NOMO-1 (cell line): ENCODE results near the gene PKDCC.

Experiments
- DNase-seq, 2 experiments: peaks; one replicate each; lab custom pipeline; 2025; ENCODE audit not compliant: unreplicated experiment in 2 of 2; lab: John Stamatoyannopoulos, UW

The PKDCC gene, protein sequence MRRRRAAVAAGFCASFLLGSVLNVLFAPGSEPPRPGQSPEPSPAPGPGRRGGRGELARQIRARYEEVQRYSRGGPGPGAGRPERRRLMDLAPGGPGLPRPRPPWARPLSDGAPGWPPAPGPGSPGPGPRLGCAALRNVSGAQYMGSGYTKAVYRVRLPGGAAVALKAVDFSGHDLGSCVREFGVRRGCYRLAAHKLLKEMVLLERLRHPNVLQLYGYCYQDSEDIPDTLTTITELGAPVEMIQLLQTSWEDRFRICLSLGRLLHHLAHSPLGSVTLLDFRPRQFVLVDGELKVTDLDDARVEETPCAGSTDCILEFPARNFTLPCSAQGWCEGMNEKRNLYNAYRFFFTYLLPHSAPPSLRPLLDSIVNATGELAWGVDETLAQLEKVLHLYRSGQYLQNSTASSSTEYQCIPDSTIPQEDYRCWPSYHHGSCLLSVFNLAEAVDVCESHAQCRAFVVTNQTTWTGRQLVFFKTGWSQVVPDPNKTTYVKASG

DNA sequence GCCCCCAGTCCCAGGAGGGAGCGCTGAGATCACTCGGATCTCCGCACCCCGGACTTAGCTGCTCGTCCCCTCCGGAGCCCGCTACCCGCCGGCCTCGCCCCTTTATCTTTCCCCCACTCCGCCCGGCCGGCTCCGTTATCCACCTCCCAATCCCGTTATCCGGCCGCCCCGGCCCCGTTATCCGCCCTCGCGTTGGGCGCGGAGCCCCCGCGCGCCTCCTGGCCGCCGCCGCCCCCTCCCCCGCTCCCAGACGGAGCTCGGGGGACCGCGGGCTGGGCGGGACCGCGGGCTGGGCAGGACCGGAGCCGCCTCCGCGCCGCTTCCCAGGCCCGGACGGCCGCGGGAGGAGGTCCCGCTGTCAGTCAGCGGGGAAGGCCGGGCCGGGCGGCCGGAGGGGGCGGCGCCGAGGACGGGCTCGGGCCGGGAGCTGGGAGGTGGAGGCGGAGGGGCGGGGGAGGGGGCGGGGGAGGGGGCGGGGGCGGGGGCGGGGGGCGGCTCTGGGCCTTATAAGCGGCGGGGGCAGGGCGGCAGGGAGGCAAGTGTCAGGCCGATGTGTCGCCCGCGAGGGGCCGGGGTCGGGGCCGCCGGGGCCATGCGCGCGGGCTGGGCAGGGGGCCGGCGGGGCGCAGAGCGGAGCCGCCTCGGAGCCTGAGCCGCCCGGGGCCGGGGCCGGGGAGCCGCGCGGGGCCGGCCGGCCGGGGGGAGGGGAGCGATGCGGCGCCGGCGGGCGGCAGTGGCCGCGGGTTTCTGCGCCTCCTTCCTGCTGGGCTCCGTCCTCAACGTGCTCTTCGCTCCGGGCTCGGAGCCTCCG, at the start of gene PKDCC:
TSS of gene PKDCC (plus strand) at position 534 of the 811 bp plus-strand sequence. CDS start at position 713, 179 bp downstream.
- peak in 1 of 2 experiments; percentile 6 for DNase-seq

DNA sequence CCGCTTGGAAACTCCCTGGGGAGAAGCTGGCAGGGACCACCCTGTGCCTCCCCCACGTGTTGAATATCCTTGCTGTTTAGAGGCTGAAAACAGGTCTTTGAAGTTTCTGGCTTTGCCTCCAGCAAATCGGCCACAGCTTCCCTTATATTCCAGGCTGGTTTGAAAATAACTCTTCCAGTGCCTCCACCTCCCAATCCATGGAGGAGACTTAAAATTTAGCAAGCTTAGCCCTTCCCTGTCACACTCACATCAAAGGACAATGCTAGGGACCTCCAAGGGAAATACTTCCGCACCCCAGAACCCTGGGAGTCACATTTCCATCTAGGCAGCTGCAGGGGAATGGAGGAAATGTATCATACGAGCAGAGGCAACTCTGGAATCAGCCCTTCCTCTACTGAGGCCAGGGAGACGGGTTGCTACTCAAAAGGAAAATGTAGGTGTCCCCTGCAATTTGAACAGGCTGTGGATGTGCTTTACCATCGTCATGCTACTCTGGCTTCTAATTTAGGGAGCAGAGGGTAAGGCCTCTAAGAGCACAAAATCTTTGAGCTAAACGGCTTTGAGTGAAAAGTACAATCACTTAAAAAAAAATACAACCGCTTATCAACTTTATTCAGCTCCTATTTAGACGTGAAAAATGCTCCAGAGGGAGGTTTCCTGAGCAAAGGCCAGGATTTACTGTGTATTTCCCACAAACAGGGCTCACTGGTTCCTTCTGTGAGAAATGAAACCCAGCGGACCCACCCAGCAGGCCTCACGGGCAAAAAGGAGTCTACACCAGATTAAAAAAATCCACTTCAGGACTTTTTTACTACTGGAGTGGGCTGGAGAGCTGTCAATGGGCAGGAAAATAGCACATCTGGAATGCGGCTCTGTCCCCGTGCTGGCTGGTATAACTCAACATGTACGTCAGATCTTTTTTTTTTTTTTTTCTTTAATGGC, 49.4 kb upstream of the PKDCC start:
- no peak for DNase-seq

DNA sequence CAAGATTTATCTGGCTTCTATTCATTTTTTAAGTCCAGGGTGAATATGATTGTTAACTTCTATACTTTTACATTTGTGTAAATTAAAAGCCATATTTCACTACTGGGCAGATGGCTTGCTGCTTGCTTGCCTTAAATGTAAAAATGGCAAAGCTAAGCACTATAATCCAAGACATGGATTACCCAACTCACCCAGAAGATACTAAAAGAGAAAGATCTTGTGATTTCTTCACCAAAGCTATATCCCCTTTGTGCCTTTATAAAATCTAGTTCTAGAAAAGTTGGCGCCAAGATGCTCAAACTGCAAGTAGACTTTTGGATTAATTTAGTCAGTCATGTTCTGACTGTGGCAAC, 48.7 kb upstream of the PKDCC start:
- DNase-seq, result no peak

DNA sequence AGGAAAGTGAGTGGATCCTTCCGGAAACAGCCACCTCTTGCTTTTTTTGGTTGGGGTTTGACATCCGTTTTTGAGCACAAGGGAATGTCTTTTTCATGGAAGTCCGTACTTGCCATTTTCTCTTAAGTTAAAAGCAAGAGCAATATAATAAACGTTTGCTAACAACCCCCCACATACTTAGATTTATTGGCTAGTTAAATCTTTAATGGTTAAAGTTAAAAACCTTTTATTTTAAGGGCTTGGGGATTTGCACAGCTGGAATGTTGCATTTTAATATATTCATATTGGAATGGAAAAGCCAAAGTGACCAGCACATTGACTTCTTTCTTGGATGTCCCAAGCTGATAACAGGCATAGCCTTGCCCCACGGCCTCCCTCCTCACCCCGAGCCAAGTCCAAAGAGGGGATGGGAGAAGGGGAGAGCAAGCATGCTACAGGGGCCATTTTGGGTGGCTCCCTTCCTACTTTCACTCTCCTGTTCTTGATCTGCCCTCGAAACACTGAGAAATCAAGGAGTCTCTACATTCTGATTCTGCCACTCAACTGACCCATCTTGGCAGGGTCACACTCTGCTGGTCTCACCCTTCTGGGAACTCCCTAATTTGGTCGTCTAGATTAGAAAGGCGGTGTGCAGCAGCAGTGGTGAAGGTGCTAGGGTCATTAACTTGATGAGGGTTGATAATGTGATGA, 48.1 kb upstream of the PKDCC start:
- DNase-seq, result no peak

DNA sequence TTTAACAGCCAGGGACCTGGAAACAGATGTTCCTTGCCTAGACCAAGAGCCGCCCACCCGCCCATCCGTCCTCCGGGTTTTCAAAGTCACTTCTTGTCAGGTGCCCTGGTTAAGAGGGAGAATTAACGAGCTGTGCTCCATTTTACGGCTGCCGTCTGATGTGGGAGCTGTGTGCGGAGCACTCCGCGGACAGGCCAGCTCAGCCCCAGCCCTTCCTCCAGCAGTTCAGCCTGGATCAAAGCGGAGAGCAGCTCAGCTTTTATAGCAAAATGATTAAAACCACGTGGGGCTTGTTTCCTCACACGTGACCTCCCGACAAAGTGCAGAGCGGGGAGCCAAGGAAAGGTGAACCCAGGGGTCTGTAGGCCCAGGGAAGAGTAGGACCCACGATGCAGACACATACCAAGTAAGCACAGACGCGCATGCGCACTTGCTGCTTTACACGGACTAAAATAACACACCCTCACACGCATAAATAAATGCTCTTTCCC, 46.1 kb upstream of the PKDCC start:
- DNase-seq, result no peak

DNA sequence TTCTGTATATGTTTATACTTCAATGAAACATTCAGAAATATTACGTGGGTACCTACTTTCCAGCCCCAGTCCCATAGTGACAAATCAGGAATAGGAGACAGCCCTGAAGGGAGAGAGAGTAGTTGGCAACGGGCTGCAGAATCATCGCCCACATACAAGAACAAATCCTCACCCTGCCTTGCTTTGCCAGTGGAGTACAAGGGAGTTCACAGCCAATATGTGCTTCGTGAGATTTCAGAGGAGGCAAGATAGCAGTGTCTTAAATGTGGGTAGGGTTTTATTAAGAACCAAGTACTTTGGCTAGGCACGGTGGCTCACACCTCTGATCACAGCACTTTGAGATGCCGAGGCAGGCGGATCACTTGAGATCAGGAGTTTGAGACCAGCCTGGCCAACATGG, 40.3 kb upstream of the PKDCC start:
- no peak for DNase-seq

DNA sequence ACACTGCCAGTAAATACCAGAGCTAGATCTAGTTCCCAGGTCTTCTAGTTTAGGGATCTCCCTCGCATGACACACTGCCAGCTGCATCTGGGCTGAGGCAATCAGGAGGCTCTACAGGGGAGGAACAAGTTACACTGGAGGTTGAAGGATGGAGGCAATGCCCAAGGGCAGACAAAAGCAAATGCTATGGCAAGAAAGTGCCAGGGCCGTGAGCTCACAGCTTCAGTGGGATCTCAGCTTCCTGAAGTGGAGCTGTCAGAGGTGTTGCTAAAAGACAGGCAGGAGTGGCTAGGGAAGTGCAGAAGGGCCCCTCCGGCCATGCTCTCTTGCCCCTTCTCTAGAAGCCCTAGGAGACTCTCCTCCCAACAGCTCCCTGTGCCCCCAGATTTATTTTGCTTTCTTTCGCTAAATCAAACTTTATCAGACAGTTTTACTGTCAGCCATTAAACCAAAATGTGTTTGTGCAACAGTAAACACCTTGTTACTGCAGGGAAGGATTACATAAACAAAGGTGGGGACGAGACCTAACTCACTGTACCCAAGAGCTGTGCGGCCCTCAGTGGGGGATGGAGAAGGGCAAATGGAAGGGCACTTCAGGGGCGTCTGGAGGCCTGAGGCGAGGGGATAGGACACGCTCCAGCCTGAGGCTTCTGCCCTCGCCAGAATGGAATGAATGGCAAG, 39.4 kb upstream of the PKDCC start:
- DNase-seq, result no peak

DNA sequence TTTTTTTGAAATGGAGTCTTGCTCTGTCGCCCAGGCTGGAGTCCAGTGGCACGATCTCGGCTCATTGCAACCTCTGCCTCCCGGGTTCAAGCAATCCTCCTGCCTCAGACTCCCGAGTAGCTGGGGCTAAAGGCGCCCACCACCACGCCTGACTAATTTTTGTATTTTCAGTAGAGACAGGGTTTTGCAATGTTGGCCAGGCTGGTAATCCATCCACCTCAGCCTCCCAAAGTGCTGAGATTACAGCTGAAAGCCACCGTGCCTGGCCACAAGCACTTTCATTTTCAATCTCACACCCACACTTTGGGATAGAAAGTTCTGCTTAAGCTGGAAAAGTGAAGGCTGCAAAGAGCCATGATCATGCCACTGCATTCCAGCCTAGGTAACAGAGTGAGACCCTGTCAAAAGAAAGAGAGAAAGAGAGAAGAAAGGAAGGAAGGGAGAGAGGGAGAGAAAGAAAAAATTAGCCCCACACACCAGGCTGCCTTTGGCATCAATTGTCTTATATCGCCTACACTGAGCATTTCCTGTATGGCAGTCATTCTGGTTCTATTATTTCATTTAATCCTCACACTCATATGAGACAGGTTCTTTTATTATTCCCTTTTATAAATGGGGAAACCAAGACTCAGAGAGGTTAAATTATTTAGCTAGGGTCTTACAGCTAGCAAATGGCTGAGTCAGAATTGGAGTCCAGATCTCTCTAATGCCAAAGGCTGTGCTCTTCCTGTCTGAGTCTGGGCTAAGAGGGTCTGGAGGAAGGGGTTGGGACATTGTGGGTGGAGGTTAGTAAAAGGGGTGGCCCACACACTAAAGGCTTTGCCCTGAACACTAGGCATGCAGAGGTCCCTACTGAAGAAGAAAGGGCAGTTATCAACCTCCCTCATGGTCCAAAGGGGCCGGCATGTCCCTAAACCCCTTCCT, 37.9 kb upstream of the PKDCC start:
- DNase-seq, result no peak

DNA sequence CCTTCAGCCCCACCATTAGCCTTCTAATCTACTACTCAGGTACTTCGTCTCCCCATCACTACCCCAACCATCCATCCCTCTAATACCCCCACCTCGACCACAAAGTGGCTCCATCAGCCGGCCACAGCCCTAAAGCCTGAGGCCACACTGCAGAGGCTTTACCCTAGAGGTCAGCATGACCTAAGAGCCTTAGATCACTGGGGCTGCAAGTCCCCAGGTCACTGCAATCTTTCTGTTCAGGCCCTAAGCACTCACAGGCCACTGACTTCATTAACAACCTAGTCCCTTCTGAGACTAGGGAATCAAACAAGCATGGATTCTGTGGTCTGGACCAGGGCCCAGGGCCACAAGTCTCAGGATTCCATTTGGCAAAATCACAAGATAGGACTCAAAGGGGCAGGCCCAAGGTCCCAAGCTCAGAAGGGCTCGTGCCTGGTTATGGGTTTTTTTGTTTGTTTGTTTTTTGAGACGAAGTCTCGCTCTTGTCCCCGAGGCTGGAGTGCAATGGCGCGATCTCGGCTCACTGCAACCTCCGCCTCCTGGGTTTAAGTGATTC, 37.0 kb upstream of the PKDCC start:
- DNase-seq, result no peak

DNA sequence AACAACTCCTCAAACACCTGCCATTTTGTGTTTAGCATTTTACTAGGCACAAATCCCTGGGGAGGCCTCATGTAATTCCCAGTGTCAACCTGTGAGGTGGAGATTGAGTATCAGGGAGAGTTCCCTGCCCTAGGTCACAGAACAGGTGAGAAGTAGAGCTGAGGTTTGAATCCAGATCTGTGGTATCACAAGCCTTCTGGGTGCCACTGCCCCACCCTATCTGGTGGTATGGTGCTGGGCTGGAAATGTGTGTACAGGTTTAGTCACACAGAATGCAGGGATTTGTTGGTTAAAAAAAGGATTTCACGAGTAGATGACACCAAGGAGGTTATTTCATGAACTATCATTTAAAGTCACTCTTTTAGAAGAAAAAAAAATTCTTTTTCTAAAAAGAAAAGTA, 35.7 kb upstream of the PKDCC start:
- no peak for DNase-seq

DNA sequence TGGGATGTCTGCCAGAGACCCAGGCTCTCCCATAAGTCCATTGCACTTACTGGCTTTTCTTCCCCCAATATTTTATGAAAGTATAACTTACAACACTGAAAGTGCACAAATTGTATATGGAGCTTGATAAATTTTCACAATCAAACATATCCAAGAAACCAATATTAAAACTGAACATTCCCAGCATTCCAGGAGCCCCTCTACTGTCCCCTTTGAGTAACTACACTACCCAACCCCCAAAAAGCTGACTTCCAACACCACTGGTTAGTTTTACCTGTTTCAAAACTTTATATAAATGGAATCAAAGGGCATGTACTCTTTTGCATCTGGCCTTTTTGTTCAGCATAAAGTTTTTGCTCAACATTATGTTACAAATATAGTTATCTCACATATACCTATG, 35.2 kb upstream of the PKDCC start:
- no peak for DNase-seq

DNA sequence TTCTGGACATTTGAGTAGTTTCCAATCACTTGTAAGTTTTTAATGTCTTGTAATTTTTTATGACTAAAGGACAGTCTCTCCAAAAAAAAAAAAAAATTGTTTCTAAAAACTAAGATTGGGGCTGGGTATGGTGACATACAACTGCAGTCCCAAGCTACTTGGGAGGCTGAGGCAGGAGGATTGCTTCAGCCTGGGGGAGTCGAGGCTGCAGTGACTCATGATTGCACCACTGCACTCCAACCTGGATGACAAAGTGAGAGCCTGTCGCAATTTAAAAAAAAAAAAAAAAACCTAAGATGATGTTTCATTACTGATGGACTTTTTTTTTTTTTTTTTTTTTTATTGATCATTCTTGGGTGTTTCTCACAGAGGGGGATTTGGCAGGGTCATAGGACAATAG, 34.4 kb upstream of the PKDCC start:
- no peak for DNase-seq

DNA sequence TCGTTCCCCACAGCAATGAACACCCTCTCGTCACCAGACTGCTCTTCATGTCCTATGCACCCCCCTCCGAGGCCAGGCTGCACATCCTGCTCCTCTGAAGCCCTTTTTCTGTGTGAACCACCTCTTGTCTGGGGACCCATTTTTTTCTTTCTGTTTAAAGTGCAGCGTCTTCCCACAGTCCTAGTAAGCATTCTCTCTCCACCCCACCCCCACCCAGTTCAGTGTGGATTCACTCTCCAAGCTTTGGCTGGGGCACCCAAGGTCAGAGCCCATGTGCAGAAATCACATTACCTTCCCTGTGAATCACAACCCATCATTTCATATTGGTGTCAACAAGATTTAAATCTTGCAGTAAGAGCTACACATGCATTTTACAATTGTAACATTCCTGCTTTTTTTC, 26.4 kb upstream of the PKDCC start:
- DNase-seq, result no peak

DNA sequence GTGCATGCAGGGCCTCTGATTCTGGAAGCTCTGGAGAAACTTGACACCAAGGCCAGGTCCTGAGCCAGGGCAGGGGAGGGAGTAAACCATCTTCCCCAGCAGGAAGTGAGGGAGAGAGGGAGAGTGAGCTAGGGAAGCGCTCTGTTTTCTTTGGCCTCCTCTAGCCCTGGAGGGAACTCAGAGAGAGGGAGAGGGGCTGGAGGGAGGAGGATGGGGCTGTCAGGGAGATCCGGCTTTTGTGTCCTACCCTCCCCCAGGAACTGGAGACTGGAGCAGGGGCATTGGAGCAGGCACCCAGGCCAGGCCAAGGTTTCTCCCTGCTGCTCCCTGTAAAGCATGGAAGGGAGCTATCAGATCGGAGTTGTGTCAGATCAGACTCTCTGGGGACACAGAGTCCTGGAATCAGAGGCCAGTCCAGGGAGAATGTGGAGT, 22.7 kb upstream of the PKDCC start:
- DNase-seq, result no peak

DNA sequence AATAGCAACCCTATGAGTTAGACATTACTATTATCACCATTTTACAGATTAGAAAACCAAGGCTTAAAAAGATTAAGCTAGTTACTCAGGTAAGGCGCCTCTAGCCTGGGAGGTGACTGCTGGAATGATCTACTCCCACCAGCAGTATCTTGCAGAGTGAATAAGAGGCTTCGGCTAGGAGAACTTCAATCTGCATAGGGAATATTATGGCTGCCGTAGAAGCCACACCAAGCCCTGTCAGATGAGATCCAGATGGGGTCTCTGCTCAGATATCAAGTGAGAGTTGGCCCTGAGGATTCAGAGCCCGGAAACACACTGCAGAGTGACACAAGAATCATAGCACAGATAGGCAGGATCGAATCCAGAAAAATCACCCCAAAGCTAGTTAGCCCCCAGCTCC, 21.5 kb upstream of the PKDCC start:
- no peak for DNase-seq

DNA sequence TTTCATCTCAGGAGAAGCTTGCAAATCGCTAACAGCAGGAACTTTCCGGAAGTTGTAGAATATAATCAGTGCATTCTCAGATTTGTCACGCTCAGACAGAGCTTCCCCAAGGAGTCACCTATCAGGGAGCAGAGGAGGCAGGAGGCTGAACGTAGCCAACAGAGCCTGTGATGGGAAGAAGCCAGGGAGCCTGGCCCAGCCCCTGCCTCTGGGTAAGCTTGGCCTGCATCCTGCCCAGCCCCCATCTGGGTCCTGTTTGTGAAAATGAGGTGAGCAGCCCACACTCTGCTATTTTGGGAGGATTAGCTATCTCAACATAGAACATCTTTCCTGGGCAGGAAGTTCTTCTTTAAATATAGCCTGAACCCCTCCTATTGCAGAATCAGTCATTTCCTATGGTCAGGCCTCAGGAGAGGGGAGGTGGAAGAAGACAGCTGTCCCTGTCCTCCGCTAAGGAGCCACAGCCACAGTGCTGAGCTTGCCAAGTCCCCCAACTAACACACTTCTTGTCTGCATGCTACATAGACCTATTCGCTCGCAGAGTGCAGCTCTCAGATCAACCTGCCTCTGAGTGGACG, 19.2 kb upstream of the PKDCC start:
- peak; percentile 40 to 50 for DNase-seq

DNA sequence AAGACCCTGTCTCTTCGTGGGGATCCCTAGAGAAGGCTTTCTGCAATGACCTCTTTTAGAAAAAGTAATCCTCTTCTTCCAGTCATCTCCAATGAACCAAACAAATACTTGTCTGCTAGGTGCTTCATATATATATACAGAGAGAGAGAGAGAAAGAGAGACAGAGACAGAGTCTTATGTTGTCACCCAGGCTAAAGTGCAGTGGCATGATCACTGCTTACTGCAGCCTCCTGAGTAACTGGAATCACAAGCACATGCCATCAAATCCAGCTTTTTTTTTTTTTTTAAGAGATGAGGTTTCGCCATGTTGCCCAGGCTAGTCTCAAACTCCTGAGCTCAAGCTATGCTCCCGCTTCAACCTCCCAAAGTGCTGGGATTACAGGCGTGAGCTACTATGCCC, 18.6 kb upstream of the PKDCC start:
- no peak for DNase-seq
